ENCODE measurements around the gene SPATA32.
A peak's percentile ranks its signal among the peaks of the same experiment; 100 is the strongest.

SPATA32 gene

GRCh38 chr17:45234641-45235415, 27.1 kb downstream of the SPATA32 start:
- ATAC-seq = peak; percentile 57

GRCh38 chr17:45233423-45233924, 28.4 kb downstream of the SPATA32 start:
- no peak for ATAC-seq
- TF ChIP-seq ZC3H10 (CRISPR knock-in tag; IDR thresholded peaks at IDR 0.05) = no peak
- no peak for TF ChIP-seq POU6F1 (CRISPR knock-in tag; IDR thresholded peaks at IDR 0.05; ENCODE audit: borderline replicate concordance, low read depth)
- no peak for TF ChIP-seq PATZ1 (CRISPR knock-in tag; IDR thresholded peaks at IDR 0.05; ENCODE audit: borderline replicate concordance)
- no peak for TF ChIP-seq ZNF565 (CRISPR knock-in tag; conservative IDR thresholded peaks at IDR 0.05; ENCODE audit: low read depth)
- no peak for TF ChIP-seq ZFP30 (CRISPR knock-in tag; IDR thresholded peaks at IDR 0.05)
- no peak for TF ChIP-seq ZNF70 (CRISPR knock-in tag; IDR thresholded peaks at IDR 0.05)
- no peak for TF ChIP-seq RARB (CRISPR knock-in tag; IDR thresholded peaks at IDR 0.05)
- no peak for TF ChIP-seq GLIS3 (CRISPR knock-in tag; IDR thresholded peaks at IDR 0.05)
- TF ChIP-seq BACH2 (CRISPR knock-in tag; IDR thresholded peaks at IDR 0.05; ENCODE audit: borderline replicate concordance) = no peak
- no peak for TF ChIP-seq OSR1 (CRISPR knock-in tag; IDR thresholded peaks at IDR 0.05)
- TF ChIP-seq CREB5 (CRISPR knock-in tag; IDR thresholded peaks at IDR 0.05; ENCODE audit: low read depth) = no peak
- TF ChIP-seq CSRNP3 (CRISPR knock-in tag; IDR thresholded peaks at IDR 0.05) = no peak
- TF ChIP-seq PPARA (CRISPR knock-in tag; IDR thresholded peaks at IDR 0.05; ENCODE audit: borderline replicate concordance) = no peak
- no peak for TF ChIP-seq ZFP3 (CRISPR knock-in tag; IDR thresholded peaks at IDR 0.05)
- TF ChIP-seq ARNTL (CRISPR knock-in tag; IDR thresholded peaks at IDR 0.05; ENCODE audit: borderline replicate concordance, low read depth) = no peak
- no peak for TF ChIP-seq TSHZ2 (CRISPR knock-in tag; IDR thresholded peaks at IDR 0.05)
- TF ChIP-seq TOX (CRISPR knock-in tag; IDR thresholded peaks at IDR 0.05; ENCODE audit: borderline replicate concordance) = no peak
- TF ChIP-seq ESRRG (CRISPR knock-in tag; IDR thresholded peaks at IDR 0.05) = no peak
- no peak for TF ChIP-seq TCF4 (CRISPR knock-in tag; IDR thresholded peaks at IDR 0.05; ENCODE audit: borderline replicate concordance)
- no peak for TF ChIP-seq ISL1 (CRISPR knock-in tag; IDR thresholded peaks at IDR 0.05)

More at GRCh38 chr17:45234641-45235415, 27.1 kb downstream of the SPATA32 start:
- TF ChIP-seq ZC3H10 (CRISPR knock-in tag; IDR thresholded peaks at IDR 0.05) (no peak), CREB5 (CRISPR knock-in tag; IDR thresholded peaks at IDR 0.05; ENCODE audit: low read depth) (no peak), CSDC2 (CRISPR knock-in tag; IDR thresholded peaks at IDR 0.05) (no peak)

All from SK-N-SH treated with all-trans-retinoic acid at 6 μM for 48 hours (cell line).